ENCODE data around the gene NIPA2.

The NIPA2 gene

DNA sequence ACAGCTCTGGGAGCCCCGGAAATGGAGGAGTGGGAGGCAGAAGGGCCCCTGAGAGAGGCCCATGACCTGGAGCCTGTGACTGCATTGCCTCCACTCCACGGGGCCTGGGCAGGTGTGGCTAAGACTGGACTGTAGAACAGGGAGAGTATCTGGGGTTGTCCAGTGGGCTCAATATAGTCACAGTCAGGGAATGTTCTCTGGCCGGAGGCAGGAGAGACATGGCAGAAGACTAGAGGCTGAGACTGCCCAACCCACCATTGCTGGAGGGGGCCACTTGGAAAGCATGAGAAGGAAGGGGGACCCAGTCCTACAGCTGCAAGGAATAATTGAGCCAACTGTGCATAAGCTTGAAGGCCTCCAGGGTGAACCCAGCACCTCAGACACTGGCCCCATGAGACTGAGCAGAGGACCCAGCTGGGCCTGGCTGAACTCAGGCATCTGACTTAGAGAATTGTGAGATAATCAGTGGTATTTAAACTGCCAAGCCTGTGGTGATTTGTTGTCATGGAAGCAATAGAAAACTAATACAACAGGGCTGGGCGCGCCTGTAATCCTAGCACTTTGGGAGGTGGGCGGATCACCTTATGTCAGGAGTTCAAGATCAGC is 33.1 kb downstream of the NIPA2 start:
- in situ Hi-C loops (cut with HindIII; ENCODE audit: low pct_ligation_motif_present, low pct_unique_long_range_greater_than_20kb, low sequenced_read_pairs): no loop called here
- no peak for DNase-seq

DNA sequence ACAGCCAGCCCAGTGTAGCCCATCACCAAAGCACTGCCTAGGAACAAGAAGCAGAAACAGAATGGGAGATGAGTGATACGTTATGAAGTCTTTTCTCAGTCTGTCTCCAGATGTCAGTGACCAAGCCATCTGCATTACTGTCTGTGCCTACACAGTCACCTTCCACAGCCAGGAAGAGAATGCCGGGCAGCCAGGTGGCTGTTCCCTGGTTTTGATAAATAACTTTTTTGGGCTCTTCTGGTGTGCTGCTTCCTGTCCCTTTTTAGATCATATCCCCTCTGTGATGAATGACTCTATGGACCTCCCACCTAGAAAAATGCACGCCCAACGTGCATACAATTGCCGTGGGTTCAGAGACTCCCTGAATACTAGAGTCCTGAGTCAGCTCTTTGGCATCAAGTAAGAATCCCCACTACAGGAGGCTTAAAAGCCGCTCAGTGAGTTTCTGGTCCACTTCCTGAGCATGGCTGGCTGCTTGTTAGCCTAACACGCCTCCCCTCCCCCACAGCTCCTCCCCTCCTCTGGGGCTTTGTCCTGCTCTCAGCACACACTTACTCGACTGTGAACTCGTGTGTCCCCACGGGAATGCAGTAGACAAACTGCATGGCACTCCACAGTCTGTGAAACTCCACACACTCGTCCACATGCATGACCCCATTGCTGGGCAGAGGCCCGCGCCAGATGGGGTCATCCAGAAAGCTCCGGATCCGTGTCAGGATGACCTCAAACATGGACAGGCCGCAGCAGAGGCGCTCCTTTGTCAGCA is 34.7 kb downstream of the NIPA2 start:
- peak; percentile 69 for DNase-seq
- in situ Hi-C loops (cut with HindIII; ENCODE audit: low pct_ligation_motif_present, low pct_unique_long_range_greater_than_20kb, low sequenced_read_pairs): no loop called here

DNA sequence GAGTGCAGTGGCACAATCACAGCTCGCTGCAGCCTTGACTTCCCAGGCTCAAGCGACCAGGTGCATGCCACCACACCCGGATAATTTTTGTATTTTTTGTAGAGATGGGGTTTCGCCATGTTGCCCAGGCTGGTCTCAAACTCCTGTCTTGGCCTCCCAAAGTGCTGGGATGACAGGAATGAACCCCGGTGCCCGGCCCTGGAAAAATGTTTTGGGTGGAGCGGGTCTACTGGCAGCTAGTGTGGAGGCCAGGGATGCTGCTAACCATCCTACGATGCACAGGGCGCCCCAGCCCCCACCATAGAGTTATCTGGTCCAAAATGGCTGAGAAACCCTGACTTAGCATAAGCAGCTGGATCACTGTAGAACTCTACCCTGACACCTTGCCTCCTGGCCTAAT is 35.4 kb downstream of the NIPA2 start:
- in situ Hi-C loops (cut with HindIII; ENCODE audit: low pct_ligation_motif_present, low pct_unique_long_range_greater_than_20kb, low sequenced_read_pairs): no loop called here
- no peak for DNase-seq

DNA sequence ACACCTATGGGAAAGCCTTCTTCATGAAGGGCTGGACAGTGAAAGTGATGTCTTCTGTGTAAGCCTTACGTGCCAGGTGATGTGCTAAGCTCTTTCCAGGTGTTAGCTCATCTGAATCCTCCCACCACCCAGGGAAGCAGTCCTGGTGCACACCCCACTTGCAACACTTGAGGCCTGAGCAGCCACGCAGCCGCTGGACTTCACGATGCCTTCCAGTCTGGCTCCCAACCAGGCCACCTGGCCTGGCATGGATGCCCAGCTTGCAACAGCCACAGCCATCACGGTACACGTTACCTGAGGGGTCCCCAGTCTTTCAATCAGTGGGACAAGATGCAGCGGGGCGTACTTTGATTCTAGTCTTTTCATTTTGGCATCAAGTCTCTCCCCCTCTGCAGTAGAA is 35.8 kb downstream of the NIPA2 start:
- DNase-seq: no peak
- in situ Hi-C loops (cut with HindIII; ENCODE audit: low pct_ligation_motif_present, low pct_unique_long_range_greater_than_20kb, low sequenced_read_pairs): no loop called here

DNA sequence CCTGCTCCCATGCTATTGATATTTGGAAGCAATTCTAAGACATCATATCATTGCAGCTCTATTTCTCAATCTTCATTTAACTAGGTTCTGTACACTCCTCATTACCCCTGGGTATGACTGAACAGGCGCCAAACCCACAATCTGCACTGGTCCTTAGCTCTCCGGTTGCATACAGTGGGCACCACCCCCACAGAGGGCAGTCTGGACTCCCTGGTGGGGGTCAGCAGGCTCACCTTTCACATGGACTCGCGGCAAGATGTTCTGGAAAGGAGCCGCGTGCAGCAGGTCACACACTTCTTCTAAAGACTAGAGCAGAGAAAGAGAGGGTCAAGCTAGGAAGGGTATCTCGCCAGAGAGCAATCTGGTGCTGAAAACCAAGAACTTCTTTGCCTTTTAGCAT is 36.5 kb downstream of the NIPA2 start:
- in situ Hi-C loops (cut with HindIII; ENCODE audit: low pct_ligation_motif_present, low pct_unique_long_range_greater_than_20kb, low sequenced_read_pairs): no loop called here
- DNase-seq: no peak

DNA sequence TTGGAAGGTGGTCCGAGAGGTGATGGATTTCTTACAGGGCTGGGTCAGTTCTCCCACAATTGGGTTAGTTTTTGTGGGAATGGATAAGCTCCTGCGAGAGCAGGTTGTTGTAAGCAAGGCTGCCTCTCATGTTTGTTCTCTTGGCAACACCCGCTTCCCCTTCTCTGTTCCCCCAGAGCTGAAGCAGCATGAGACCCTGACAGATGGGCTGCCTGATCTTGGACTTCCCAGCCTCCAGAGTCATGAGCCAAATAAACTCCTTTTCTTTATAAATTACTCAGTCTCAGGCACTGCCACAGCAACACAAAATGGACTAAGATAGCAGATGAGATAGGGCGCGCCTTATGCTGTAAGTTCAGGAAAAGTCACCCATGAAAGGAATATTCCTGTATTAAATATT is 38.7 kb downstream of the NIPA2 start:
- in situ Hi-C loops (cut with HindIII; ENCODE audit: low pct_ligation_motif_present, low pct_unique_long_range_greater_than_20kb, low sequenced_read_pairs): no loop called here
- DNase-seq: no peak

DNA sequence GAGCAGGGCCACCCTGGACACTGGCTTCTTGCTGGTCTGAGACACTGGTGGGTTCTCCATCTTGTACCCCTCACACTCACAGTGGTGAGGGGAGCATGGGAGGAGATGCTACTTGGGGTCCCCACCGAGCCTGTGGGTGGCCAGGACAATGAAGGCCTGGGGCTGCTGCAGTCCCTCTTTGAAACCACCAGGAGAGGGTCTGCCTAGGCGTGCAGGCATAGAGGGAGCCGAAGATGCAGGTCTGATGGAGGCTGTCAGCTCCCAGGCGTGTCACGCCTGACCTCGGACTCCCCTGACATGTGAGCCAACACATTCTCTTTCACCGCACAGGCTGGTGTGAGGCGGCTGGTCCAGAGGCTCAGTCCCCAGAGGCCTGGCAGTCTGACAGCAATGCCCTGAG is 39.1 kb downstream of the NIPA2 start:
- in situ Hi-C loops (cut with HindIII; ENCODE audit: low pct_ligation_motif_present, low pct_unique_long_range_greater_than_20kb, low sequenced_read_pairs): no loop called here
- no peak for DNase-seq

DNA sequence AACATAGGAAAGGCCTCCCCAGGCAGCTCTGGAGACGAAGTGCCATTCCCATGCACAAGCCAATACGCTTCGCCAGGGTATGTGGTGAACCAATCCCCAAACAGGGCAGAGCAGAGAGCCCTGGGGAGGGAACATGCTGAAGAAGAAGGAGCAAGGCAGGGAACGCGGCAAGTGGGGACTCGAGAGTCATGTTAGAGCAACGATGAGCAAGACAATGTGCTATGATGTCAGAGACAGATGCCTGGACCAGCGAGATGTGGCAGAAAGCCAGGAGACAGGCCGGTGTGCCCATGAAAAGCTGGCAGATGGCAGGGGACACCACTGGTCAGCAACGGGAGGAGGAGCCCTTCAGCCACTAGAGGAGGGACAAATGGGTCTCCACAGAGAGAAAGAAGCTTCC is 39.6 kb downstream of the NIPA2 start:
- in situ Hi-C loops (cut with HindIII; ENCODE audit: low pct_ligation_motif_present, low pct_unique_long_range_greater_than_20kb, low sequenced_read_pairs): no loop called here
- no peak for DNase-seq

DNA sequence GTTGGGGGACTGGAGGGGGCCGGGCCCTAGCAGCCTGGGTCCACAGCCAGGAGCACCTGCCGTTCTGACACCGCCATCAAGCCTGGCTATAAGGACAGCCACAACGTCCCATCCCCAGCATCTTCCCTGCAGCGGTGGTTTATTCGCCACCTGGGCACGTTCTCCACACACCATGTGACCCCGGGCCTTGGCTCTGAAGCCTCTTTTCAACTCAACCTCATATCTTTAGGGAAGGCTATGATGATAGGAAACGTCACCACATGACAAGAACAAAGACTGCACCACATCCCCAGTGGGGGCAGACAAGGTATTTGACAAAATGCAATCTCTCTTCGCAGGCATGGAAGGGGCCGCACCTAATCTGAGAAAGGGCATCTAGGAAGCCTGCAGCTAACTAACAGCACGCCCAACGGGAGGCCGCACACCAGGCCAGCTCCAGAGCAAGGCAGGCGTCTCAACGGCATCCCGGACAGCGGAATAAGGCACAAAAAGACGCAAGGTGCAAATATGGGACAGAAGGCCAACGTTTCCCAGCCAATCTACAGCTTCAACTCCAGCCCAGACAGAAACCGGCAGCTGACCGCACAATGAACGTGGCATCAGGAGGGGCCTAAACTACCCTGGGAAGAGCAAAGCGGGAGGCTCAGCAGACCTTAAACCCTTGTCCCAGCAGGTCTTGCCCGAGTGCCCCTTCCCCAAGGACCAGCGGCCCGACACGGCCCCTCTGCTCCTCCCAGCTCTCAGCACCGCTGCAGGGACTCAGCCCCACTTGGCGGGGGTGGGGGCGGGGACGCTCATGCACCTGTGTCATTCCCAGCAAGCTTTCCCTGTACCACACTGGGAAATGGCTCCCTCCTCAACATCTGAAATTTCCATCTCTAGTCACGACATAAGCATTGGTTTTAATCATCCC is 41.9 kb downstream of the NIPA2 start:
- in situ Hi-C loops (cut with HindIII; ENCODE audit: low pct_ligation_motif_present, low pct_unique_long_range_greater_than_20kb, low sequenced_read_pairs): no loop called here
- no peak for DNase-seq

DNA sequence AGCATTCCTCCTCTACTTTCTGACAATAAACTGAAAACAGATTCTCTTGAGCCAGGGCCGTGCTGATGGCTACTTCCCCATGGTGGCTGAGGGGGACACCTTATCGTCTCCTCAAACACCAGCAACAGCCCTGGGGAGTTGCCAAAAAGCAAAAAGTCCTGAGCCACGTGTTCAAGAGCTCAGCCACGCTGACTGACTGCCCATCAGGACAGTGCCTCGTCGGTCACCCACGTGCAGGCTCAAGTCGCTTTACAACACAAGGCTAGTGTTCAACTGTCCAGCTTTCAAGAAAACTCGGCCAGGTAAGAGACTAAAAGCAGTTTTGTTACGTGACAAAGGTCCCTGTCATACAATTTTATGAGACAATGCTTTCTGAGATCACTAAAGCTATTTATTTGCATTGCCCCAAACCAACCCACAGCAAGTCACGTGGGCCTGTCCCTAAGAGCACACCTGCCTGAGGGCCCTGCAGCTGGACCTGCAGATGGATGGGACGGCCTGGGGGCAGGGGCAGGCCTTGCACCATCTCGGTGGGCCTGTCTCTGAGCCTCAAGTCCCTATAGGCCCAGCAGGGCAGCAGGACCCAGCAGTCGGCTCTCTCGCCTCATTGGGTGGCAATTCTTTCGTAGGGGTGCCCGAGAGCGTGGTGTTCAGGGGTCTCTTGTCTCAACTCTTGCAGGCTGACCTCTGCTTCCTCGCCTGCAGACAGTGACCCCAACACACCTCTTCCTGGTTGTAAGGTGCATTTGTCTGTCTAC is 42.7 kb downstream of the NIPA2 start:
- DNase-seq: no peak
- in situ Hi-C loops (cut with HindIII; ENCODE audit: low pct_ligation_motif_present, low pct_unique_long_range_greater_than_20kb, low sequenced_read_pairs): no loop called here

DNA sequence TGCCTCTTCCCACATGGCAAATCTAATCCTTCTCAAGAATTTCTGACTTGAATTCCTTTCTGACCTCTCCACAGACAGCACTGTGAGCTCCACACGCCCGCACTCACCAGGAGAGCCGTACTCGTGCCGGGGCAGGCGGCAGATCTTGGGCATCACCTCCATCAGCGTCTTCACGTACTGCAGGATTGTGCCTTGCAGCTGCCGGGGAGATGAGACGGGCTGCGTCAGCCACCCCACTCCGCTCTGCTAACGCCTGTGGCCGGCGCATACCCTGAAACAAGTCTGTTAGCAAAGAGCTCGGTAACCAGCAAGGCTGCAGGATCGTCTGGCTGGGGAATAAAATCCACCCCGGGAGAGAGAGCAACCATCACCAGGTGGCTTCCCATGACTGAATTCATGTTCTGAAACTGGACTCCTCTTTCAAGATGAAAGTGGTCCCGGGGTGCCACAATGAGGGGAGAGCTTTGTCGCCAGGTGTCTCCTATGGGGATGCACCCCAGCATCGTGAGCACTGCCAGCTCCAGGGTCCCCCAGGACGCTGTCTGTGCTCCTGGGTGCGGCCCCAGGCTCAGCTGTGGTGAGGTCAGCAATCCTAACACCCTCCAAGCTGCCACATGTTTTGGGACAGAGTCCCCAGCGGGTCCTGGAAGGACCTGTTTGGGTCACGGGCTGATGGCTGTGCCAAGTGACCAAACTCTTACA is 43.4 kb downstream of the NIPA2 start:
- in situ Hi-C loops (cut with HindIII; ENCODE audit: low pct_ligation_motif_present, low pct_unique_long_range_greater_than_20kb, low sequenced_read_pairs): no loop called here
- DNase-seq: no peak

DNA sequence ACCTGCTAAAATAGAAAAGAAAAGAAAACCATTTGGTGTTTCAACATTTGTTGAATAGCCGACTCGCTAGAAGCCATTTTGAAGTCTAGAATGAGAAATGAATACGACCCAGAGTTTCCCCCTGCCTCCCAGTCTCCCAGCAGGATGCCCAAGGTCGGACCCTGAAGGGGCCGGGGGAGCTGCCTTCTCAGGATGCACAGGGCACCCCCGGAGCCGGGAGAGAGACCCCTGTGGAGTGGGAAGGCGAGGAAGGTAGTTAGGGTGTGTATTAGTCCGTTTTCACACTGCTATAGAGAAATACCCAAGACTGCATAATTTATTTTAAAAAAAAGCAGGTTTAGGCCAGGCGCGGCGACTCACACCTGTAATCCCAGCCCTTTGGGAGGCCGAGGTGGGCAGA is 44.7 kb downstream of the NIPA2 start:
- in situ Hi-C loops (cut with HindIII; ENCODE audit: low pct_ligation_motif_present, low pct_unique_long_range_greater_than_20kb, low sequenced_read_pairs): no loop called here
- DNase-seq: no peak

DNA sequence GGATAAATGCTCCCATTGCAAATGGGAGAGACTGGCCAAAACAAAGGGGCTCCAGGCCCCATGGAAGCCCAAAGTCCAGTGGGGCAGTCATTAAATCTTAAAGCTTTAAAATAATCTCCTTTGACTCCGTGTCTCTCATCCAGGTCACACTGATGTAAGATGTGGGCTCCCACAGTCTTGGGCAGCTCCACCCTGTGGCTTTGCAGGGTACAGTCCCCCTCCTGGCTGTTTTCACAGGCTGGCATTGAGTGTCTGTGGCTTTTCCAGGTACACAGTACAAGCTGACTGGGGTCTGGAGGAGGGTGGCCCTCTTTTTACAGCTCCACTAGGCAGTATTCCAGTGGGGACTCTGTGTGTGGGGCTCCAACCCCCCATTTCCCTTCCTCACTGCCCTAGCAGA is 45.9 kb downstream of the NIPA2 start:
- in situ Hi-C loops (cut with HindIII; ENCODE audit: low pct_ligation_motif_present, low pct_unique_long_range_greater_than_20kb, low sequenced_read_pairs): no loop called here

DNA sequence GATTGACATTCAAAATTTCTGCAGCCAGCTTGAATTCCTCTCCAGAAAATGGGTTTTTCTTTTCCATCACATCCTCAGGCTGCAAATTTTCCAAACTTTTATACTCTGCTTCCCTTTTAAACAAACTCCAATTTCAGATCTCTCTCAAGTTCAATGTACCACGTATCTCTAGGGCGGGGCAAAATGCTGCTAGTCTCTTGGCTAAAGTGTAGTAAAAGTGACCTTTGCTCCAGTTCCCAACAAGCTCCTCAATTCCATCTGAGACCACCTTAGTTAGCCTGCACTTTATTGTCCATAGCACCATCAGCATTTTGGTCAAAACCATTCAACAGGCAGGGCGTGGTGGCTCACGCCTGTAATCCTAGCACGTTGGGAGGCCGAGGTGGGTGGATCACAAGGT is 46.7 kb downstream of the NIPA2 start:
- in situ Hi-C loops (cut with HindIII; ENCODE audit: low pct_ligation_motif_present, low pct_unique_long_range_greater_than_20kb, low sequenced_read_pairs): no loop called here
- DNase-seq: no peak

More for the DNA sequence above, 45.9 kb downstream of the NIPA2 start:
- peak; percentile 11 for DNase-seq

DNA sequence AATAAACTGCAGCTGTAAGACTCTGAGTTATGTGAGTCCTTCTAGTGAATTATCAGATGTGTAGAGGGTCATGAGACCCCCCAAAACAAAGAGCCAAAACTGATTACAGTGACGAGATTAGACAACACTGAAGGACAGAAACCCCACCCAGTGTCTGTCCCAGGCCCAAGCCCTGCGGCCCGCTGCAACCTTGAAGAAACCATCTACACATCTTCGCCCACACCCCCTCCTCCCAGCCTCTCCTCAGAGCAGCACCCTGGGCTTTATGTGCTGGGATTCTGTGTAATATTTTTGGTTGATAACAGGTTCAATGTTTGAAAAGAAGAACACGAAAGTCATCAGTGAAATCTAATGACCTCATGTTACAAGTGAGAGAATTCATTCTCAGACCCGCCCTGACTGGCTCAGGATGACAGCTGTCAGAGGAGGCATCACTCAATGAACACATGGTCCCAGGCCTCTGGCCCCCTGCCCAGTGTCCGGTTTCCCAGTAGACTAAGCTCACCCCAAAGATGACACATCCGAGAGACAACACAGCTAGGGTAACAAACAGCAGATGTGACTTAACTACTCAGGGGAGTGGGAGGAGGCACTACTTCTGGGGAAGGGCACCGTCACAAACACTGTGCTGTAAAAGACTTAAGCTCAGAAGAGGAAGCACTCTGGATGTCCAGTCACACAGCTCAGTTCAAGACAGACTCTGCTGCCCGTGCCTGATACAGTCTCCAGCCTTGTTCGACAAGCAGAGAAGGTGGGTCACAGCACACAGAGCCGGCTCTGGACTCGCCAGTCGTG is 48.9 kb downstream of the NIPA2 start:
- DNase-seq: no peak
- in situ Hi-C loops (cut with HindIII; ENCODE audit: low pct_ligation_motif_present, low pct_unique_long_range_greater_than_20kb, low sequenced_read_pairs): no loop called here

DNA sequence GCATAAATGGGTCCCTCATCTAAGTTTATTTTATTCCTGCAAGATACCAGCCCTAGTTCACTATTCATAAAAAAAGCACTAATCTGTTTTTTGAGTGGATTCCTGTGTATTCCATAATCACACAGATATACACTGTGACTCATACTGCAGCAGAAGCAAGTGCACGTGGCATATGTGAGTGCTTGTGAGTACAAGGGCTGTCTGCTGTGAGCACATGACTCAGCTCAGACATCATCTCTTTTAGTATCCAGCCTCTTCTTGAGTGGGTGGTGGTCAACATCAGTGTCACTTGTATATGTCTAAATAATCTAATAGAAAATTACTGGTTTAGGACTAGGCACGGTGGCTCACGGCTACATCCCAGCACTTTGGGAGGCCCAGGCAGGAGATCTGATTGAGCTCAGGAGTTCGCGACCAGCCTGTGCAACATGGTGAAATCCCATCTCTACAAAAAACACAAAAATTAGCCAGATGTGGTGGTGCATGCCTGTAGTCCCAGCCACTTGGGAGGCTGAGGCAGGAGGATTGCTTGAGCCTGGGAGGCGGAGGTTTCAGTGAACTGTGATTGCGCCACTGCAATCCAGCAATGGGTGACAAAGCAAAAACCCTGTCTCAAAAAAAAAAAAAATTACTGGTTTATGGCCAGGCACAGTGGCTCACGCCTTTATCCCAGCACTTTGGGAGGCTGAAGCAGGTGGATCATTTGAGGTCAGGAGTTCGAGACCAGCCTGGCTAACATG is 49.8 kb downstream of the NIPA2 start:
- peak; percentile 72 for DNase-seq

More for the DNA sequence above, 49.8 kb downstream of the NIPA2 start:
- in situ Hi-C loops (cut with HindIII; ENCODE audit: low pct_ligation_motif_present, low pct_unique_long_range_greater_than_20kb, low sequenced_read_pairs): no loop called here
